Activated CD8-positive, alpha-beta memory T cell treated with anti-CD3 and anti-CD28 coated beads for 1 hour (primary cell): ENCODE results near the gene GARIN1A.
"Not testable (repeated sequence)": the region's sequence is repeated elsewhere in the genome, so short reads cannot be mapped to it uniquely, and the experiment has no call there.

Source experiments
- DNase-seq, 2 donors: peaks; one replicate each; pipeline ENCODE4 v3.0.0-alpha.2; 2020; ENCODE audit warnings: low read depth in 1 of 2; ENCODE audit errors: extremely low read depth in 1 of 2

The GARIN1A gene

DNA sequence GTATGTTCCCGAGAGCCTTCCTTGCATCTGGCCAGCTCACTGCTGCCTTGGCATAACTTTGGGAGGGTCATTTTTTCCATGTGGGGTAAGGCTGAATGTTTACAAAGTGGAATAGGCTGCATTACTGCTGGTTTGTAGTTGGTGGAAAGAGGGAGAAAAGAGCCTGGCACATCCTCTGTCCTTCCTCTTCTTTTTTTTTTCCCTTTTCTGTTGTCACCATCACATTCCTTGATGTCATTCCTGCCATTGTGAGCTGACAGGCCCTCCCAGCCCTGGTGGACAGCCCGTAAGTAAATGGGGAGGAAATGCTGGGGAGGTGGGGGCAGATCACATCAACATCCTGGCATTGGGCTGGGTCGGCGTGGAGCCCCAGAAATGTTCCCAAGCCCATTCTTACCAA, at the start of gene GARIN1A:
TSS of gene GARIN1A (plus strand) at position 301 of the 400 bp plus-strand sequence. CDS start 106 bp downstream, outside the sequence.
- DNase-seq = no peak

DNA sequence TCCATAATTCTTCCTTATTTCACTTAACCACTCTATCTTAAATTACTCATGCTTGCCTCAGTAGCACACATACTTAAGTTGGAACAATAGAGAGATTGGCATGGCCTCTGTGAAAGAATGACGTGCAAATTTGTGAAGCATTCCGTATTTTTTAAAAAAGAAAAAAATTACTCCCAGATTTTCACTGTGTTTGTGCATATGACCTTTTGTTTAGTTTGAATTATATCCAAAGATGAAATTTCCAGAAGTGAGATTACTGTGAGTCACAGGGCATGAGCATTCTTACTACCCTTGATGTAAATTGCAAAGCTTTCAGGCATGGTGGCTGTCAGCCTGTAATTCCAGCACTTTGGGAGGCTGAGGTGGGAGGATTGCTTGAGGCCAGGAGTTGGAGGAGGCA, 45.0 kb upstream of the GARIN1A start:
- not testable (repeated sequence) for DNase-seq

DNA sequence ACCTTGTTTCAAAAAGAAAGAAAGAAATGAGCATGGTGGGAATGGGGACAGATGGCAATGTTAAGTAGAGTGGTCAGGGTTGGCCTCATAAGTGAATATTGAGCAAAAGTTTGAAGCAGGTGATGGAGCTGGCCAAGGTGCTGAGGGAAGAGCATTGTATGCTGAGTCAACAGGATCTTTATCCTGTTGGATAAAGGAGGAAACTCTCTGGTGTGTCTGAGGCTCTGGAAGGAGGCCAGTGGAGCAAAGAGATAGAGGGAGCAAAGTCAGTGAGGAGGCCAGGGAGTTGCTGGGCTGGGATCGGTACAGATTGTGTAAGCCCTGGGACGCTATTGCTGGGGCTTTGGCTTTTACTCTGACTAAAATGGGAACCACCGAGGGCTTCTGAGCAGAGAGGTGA, 38.2 kb upstream of the GARIN1A start:
- DNase-seq = not testable (repeated sequence)

DNA sequence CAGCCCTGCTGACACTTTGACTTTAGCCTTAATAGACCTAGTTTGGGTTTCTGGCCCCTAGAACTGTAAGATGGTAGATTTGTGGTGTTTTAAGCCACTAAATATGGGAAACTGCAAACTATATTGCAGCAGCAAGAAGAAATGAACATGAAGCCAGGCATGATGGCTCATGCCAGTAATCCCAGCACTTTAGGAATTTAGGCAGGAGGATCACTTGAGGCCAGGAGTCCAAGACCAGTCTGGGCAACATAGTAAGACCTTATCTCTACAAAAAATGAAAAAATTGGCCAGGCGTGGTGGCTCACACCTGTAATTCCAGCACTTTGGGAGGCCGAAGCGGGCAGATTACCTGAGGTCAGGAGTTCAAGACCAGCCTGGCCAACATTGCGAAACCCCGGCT, 26.9 kb upstream of the GARIN1A start:
- DNase-seq = not testable (repeated sequence)

DNA sequence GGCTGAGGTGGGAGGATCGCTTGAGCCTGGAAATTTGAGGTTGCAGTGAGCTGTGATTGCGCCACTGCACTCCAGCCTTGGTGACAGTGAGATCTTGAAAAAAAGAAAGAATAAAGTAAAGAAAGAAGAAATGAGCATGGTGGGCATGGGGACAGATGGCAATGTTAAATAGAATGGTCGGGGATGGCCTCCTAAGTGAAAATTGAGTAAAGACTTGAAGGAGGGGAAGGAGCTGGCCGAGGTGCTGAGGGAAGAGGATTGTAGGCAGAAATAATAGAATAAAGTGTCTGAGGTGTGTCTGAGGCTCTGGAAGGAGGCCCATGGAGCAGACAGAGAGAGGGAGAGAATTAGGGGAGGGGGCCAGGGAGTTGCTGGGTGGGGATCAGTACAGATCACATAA, 26.2 kb upstream of the GARIN1A start:
- DNase-seq = not testable (repeated sequence)

DNA sequence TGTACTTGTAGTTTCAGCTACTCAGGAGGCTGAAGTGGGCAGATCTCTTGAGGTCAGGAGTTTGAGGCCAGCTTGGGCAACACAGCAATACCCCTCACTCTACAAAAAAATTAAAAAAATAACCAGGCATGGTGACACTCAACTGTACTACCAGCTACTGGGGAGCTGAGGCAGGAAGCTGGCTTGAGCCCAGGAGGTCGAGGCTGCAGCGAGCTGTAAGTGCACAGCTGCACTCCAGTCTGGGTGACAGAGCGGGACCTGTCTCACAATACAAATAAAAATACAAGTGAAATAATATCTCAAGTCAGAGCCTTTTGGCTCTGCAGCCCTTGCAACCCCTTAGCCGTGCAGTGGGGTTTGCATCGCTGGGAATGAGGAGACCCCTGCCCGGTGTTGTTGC, 25.2 kb upstream of the GARIN1A start:
- DNase-seq = not testable (repeated sequence)

DNA sequence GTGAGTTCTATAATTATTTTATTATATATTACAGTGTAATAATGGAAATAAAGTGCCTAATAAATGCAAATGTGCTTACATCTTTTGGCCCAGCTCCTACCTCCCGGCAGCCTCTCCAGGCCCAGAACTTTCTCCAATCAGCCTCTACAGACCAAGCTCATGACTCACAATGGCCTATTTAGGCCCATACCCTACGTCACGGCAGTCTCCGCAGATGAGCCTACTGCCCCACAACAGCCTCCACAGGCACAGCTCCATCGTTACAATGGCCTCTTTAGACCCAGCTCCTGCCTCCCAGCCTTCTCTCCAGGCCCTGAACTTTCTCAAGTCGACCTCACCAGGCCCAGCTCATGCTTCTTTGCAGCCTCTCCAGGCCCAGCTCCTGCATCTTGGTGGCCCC, 21.0 kb upstream of the GARIN1A start:
- not testable (repeated sequence) for DNase-seq

DNA sequence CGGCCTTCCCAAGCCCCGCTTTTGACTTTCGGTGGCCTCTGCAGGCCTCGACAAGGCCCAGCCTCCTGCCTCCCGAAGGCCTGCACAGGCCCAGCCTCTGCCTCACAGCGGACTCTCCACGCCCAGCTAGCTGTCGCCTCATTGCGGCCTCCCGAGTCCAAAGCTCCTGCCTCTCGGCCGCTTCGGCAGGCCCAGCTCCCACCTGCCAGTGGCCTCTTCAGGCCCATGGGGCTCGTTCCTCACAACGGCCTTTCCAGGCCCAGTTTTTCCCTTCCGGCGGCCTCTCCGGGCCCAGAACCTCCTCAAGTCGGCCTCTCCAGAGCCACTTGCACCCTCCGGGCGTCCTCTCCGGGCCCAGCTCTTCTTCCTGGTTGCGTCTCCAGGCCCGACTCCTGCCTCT, 19.5 kb upstream of the GARIN1A start:
- not testable (repeated sequence) for DNase-seq

DNA sequence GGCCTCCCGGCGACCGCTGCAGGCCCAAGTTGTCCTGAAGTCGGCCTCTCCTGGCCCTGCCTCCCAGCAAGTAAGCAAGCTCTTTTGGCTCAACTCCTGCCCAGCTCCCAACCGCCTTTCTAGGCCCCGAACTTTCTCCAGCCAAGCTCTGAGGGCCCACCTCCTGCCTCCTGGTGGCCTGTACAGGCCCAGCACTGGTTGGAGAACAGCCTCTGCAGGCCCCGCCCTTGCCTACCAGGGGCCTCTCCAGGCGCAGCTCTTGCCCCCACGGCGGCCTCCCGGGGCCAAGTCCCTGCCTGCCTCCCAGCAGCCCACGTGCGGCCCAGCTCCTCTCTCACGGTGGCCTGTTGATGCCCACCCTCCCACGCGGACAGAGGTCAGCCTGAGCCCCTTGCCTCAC, 18.9 kb upstream of the GARIN1A start:
- DNase-seq = not testable (repeated sequence)

DNA sequence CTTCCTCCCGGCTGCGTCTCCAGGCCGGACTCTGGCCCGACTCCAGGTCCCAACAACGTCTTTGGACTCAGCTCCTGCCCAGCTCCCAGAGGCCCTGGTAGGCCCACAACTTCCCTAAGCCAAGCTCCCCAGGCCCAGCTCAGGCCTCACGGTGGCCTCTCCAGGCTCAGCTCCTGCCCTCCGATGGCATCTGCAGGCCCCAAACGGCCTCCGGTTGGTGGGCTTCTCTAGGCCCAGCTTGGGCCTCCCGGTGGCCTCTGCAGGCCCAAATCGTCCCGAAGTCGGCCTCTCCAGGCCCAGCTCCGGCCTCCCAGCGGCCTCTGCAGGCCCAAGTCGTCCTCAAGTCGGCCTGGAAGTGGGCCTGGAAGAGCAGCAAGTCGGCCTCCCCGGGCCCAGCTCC, 18.0 kb upstream of the GARIN1A start:
- not testable (repeated sequence) for DNase-seq

DNA sequence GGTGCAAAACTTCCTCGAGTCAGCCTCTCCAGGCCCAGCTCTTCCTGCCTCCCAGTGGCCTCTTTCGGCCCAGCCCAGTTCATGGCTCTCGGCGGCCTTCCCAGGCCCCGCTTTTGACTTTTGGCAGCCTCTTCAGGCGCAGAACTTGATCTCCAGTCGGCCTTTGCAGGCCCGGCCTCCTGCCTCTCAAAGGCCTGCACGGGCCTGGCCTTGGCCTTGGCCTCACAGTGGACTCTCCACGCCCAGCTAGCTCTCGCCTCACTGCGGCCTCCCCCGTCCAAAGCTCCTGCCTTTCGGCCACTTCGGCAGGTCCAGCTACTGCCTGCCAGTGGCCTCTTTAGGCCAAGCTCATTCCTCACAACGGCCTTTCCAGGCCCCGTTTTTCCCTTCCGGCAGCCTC, 17.6 kb upstream of the GARIN1A start:
- DNase-seq = not testable (repeated sequence)

DNA sequence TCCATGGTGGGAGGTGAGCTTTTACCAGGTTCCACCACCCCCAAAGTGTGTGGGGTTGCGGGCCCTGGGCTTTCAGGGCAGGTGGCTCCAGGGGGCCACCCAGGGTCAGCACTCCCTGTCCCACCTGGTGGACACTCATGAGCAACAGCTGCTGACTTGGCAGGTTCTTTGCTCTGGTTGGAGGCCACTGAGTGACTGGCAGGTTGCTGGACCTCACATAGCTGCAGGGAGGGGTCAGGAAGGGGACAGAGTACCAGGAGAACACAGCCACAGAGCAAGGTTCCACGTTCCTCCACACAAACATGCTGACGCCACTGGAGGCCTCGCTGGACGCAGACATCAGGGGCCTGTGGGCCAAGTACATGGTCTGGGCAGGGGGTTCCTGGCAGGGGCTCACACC, 13.7 kb upstream of the GARIN1A start:
- DNase-seq = not testable (repeated sequence)

DNA sequence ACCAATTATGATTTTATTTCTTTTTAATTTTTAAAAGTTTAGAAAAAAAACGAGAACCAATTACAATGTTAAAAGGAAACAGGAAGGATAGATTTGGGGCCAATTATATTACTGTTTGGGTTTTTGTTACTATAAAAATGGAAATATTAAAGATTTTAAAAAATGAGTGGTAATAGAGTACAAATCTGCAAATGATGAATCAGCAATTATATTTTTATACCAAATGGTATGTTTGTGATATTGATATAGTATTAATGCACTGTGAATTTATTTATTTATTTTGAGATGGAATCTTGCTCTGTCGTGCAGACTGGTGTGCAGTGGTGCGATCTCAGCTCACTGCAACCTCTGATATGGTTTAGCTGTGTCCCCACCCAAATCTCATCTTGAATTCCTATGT, 11.5 kb upstream of the GARIN1A start:
- DNase-seq = no peak

DNA sequence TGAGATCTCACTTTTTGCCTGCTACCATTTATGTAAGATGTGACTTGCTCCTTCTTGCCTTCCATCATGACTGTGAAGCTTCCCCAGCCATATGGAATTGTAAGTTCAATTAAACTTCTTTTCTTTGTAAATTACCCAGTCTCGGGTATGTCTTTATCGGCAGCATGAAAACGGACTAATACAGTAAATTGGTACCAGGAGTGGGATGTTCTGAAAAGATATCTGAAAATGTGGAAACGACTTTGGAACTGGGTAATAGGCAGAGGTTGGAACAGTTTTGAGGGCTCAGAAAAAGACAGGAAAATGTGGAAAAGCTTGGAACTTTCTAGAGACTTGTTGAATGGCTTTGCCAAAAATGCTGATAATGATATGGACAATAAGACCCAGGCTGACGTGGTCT, 10.6 kb upstream of the GARIN1A start:
- DNase-seq = no peak

DNA sequence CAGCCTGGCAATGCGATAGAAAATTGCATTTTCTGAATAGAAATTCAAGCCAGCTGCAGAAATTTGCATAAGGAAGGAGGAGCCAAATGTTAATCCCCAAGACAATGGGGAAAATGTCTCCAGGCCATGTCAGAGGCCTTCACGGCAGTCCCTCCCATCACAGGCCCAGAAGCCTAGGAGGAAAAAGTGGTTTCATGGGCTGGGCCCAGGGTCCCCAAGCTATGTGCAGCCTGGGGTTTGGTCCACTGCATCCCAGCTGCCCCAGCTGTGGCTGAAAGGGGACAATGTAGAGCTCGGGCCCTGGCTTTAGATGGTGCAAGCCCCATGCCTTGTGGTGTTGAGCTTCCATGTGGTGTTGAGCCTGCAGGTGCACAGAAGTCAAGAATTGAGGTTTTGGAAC, 10.0 kb upstream of the GARIN1A start:
- DNase-seq = no peak

DNA sequence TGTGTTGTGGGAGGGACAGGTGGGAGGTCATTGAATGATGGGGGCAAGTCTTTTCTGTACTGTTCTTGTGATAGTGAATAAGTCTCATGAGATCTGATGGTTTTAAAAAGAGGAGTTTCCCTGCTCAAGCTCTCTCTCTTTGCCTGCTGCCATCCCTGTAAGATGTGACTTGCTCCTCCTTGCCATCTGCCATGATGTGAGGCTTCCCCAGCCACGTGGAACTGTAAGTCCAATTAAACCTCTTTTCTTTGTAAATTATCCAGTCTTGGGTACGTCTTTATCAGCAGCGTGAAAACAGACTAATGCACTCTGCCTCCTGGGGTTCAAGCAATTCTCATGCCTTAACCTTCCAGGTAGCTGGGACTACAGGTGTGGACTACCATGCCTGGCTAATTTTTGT, 8.9 kb upstream of the GARIN1A start:
- DNase-seq = not testable (repeated sequence)

DNA sequence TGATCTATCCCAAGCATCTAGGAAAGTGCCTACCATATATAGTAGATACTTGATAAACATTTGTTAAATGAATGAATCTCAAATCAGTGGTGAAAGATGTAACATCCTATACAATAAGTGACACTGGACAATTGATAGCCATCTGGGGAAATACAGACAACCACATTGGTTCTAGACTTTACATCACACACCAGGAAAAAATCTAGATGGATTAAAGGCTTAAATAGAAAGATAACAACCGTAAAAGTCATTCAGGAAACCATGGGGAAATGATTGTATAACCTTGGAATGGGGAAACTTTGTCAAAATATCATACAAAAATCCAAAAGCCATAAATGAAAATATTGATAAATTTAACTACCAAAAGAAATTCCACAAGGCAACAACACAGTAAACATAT, 7.0 kb upstream of the GARIN1A start:
- DNase-seq = no peak

DNA sequence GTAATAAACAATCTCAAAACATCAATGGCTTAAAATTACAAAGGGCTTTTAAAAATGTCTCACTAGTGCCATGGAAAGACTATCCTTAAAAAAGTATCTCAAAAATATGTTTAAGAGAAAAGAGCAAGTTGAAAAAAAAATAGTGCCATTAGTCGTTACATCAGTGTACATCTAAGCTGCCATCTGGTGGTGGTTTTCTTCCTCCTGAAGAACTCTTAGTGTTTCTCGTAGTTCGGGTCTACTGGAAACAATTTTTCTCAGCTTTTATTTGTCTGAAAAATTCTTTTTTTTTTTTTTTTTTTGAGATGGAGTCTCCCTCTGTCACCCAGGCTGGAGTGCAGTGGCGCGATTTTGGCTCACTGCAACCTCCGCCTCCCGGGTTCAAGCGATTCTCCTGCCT, 5.9 kb upstream of the GARIN1A start:
- no peak for DNase-seq

DNA sequence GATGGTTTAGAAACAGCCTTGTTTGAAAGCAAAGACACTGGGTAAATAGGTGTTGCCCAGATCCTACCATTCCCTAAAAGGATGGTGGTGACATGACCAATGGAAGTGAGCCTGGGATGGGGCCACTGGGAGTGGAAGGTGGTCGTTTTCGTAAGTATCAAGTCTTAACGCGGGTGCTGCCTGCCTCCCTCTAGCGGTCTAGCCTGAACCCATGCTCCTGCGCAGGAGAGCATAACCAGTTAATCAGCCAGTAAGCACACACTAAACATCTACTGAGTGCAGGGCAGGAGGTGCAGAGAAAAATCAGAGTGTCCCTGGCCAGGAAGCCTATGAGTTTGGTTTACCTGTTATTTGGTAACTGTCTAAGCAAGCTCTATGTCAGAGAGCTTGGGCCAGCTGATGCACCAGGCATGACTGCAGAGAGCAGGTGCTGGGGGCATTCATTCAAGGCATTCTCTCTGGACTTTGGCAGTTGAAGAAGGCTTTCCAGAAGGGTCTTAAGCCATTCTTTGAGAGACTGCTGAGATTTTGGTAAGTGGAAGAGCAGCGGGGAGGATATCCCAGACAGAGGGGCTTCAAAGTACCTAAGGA, 930 bp downstream of the GARIN1A start:
- no peak for DNase-seq

DNA sequence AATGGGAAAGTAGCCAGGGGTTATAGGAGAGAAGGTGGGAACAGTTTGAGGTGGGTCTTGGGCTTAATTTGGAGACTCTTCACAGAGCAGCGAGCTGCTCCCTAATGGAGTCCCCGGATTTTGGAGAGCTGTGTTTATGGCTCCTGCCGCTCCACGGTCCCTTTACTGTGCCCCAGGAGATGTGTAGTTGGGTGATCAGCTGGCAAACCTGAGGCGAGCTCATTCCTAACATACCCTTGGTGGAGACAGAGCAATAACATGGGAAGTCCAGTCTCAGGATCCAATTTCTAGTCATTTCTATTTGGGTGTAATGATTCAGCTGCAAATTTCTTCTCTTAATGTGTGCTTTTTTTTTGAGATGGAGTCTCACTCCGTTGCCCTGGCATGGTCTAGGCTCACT, 1.5 kb downstream of the GARIN1A start:
- no peak for DNase-seq

DNA sequence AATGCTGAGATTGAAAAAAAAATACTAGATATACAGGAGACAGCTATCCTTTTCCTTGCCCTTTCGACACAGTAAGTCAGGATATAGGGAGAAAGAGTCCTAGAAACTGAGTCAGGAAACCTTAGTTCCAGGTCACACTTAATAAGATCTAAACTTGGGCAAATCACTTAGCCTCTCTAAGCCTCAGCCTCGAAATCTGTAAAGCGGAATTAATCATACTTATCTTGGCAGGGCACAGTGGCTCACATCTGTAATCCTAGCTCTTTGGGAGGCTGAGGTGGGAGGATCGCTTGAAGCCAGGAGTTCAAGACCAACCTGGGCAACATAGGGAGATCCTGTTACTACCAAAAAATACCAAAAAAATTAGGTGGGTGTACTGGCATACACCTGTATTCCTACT, 4.6 kb downstream of the GARIN1A start:
- no peak for DNase-seq

DNA sequence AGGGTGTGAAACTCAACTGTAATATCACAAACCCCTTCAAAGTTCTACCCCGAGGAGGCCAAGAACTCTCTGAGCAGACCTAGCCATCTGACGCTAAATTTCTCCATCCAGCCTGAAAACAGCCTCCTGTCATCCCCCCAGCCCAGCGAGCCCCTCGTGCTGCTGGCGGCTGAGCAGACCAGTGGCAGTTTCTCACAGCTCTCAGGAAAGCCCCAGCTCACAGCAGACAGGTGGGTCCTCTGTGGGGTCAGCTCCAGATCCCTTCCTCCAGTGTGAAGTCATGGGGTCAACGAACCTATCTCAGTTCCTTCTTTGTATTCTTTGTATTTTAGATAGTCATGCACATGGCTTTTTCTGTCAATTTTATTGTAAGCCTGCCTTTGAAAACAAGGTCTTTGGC, 7.8 kb downstream of the GARIN1A start:
- DNase-seq = no peak

DNA sequence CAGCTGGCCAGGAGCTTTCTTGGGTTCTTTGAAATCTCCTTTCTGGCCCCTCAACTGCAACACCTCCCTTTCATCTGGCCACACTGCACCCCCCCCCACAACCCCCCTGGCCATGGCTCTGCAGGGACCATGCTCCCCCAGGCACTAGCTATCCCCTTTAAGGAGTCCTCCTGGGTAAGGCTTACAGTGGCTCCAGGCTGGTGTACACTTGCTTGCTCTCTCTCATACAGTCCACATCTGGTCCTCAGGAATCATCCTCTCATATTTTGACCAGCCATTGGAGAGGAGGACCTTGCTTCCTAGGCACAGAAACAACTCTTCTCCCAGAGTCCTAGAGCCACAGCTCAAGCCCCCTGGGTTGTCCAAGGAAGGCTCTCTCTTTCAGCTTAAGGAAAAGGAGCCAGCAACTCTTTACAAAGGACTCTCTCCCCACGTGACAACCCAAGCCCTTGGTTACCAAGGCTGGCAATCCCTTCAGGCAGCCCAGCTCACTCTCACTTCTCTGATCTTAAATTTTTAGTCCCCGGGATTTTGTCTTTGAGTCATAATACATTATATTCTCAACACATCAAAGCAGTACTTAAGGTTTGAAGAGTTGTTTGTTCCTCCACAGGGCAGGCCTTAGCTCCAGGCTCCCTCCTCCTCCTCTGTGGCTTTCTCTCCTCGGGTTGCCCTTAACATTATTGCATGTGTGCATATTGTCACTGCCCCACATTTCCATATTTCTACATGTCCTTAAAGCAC, 9.9 kb downstream of the GARIN1A start:
- no peak for DNase-seq
